ENCODE results near the gene RNPEPL1. TPM values are rescaled to one million over a fixed set of nuclear protein-coding genes. Genes with fewer than 3 reads are reported as not detected.

The RNPEPL1 gene
- total RNA-seq, 1 experiment from 2014 or later, result 88.2 TPM

DNA sequence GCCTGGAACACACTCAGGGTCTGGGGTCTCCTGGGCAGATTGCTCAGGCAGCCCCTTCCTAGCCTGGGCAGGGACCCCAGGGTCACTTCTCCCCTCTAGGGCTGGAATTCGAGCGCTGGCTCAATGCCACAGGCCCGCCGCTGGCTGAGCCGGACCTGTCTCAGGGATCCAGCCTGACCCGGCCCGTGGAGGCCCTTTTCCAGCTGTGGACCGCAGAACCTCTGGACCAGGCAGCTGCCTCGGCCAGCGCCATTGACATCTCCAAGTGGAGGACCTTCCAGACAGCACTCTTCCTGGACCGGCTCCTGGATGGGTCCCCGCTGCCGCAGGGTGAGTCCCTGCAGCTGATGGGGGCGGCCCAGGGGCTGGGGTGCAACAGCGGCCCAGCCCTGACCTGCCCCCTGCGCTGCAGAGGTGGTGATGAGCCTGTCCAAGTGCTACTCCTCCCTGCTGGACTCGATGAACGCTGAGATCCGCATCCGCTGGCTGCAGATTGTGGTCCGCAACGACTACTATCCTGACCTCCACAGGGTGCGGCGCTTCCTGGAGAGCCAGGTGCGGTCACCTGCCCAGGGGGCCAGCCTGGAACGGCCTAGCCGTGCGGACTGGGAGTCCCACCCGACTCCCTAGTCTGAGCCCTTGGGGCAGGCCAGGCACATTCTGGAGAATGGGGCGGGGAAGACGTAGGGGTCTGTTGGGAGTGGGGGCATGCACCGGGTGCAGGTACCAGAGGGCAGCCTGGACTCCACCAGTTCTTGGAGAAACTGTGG, 8.3 kb downstream of the RNPEPL1 start:
- ChIA-PET POLR2A (no interaction called here), CTCF (no interaction called here)
- H3K9me3 ChIP-seq (ENCODE audit: control insufficient read depth, insufficient read depth, low read depth, low read length), result no peaks in the 10 kb centered on the region
- H3K4me1 ChIP-seq (ENCODE audit: control insufficient read depth, insufficient read depth, low read length), result peaks cover 10% of the 10 kb centered on the region
- in situ Hi-C loops (cut with HindIII; ENCODE audit: low pct_unique_long_range_greater_than_20kb, low sequenced_read_pairs), result no loop called here
- no peaks in the 10 kb centered on the region for H3K36me3 ChIP-seq (ENCODE audit: control insufficient read depth, insufficient read depth, low read length)
- TF ChIP-seq, protein P1, sequence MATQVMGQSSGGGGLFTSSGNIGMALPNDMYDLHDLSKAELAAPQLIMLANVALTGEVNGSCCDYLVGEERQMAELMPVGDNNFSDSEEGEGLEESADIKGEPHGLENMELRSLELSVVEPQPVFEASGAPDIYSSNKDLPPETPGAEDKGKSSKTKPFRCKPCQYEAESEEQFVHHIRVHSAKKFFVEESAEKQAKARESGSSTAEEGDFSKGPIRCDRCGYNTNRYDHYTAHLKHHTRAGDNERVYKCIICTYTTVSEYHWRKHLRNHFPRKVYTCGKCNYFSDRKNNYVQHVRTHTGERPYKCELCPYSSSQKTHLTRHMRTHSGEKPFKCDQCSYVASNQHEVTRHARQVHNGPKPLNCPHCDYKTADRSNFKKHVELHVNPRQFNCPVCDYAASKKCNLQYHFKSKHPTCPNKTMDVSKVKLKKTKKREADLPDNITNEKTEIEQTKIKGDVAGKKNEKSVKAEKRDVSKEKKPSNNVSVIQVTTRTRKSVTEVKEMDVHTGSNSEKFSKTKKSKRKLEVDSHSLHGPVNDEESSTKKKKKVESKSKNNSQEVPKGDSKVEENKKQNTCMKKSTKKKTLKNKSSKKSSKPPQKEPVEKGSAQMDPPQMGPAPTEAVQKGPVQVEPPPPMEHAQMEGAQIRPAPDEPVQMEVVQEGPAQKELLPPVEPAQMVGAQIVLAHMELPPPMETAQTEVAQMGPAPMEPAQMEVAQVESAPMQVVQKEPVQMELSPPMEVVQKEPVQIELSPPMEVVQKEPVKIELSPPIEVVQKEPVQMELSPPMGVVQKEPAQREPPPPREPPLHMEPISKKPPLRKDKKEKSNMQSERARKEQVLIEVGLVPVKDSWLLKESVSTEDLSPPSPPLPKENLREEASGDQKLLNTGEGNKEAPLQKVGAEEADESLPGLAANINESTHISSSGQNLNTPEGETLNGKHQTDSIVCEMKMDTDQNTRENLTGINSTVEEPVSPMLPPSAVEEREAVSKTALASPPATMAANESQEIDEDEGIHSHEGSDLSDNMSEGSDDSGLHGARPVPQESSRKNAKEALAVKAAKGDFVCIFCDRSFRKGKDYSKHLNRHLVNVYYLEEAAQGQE (IDR thresholded peaks at IDR 0.05; ENCODE audit: insufficient read depth in 1 of 2, low read depth in 2 of 2, low read length in 1 of 2), result no peak
- TF ChIP-seq SIN3A (IDR thresholded peaks at IDR 0.05; ENCODE audit: borderline replicate concordance, insufficient read depth, low read depth, low read length) (no peak), POLR2AphosphoS5 (IDR thresholded peaks at IDR 0.05; ENCODE audit: low read depth, low read length) (no peak), TCF7L2 (IDR thresholded peaks at IDR 0.05; ENCODE audit: low read depth, low read length) (no peak)
- TF ChIP-seq, protein P2, sequence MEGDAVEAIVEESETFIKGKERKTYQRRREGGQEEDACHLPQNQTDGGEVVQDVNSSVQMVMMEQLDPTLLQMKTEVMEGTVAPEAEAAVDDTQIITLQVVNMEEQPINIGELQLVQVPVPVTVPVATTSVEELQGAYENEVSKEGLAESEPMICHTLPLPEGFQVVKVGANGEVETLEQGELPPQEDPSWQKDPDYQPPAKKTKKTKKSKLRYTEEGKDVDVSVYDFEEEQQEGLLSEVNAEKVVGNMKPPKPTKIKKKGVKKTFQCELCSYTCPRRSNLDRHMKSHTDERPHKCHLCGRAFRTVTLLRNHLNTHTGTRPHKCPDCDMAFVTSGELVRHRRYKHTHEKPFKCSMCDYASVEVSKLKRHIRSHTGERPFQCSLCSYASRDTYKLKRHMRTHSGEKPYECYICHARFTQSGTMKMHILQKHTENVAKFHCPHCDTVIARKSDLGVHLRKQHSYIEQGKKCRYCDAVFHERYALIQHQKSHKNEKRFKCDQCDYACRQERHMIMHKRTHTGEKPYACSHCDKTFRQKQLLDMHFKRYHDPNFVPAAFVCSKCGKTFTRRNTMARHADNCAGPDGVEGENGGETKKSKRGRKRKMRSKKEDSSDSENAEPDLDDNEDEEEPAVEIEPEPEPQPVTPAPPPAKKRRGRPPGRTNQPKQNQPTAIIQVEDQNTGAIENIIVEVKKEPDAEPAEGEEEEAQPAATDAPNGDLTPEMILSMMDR (IDR thresholded peaks at IDR 0.05), result no peak
- H3K27me3 ChIP-seq (ENCODE audit: control insufficient read depth, insufficient read depth, low read length), result no peaks in the 10 kb centered on the region
- no peak overlapping the region for H3K4me3 ChIP-seq (ENCODE audit: low read depth in 2 of 2, low read length in 2 of 2)
- BruUV-seq (replicated peaks), result no TSS peak
- no peak overlapping the region for H3K27ac ChIP-seq (ENCODE audit: low read length)
- DNase-seq (ENCODE audit: low read depth, low spot score) (no peak), ATAC-seq (no peak)
- intact Hi-C loops (cut with micrococcal nuclease; ENCODE audit: unreplicated experiment), result no loop called here

DNA sequence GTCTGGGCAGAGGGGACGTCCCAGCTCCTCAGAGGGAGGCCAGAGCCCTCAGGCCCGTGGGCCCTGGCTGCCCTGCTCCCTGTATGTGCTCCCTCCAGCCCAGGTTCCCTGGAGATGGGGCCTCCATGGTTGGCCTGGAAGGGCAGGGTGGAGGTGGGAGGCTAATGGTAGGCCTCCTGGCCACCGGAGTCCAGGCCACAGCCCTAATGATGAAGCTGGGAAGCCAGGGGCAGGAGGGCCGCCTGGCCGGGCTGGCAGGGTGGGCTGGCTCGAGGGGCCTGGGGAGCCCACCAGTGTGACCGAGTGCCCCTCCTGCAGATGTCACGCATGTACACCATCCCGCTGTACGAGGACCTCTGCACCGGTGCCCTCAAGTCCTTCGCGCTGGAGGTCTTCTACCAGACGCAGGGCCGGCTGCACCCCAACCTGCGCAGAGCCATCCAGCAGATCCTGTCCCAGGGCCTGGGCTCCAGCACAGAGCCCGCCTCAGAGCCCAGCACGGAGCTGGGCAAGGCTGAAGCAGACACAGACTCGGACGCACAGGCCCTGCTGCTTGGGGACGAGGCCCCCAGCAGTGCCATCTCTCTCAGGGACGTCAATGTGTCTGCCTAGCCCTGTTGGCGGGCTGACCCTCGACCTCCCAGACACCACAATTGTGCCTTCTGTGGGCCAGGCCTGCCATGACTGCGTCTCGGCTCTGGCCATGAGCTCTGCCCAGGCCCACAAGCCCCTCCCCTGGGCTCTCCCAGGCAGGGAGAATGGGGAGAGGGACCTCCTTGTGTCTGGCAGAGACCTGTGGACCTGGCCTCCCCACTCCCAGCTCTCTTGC, 9.2 kb downstream of the RNPEPL1 start:
- DNase-seq (ENCODE audit: low read depth, low spot score), result no peak
- TF ChIP-seq, protein P1 (IDR thresholded peaks at IDR 0.05; ENCODE audit: insufficient read depth in 1 of 2, low read depth in 2 of 2, low read length in 1 of 2), result no peak
- no peak for TF ChIP-seq POLR2AphosphoS5 (IDR thresholded peaks at IDR 0.05; ENCODE audit: low read depth, low read length)
- TF ChIP-seq, protein P2 (IDR thresholded peaks at IDR 0.05), result no peak
- no peak for TF ChIP-seq SIN3A (IDR thresholded peaks at IDR 0.05; ENCODE audit: borderline replicate concordance, insufficient read depth, low read depth, low read length)
- TF ChIP-seq TCF7L2 (IDR thresholded peaks at IDR 0.05; ENCODE audit: low read depth, low read length), result no peak
- BruUV-seq (replicated peaks), result no TSS peak
- ChIA-PET POLR2A (no interaction called here), CTCF (no interaction called here)
- no peaks in the 10 kb centered on the region for H3K36me3 ChIP-seq (ENCODE audit: control insufficient read depth, insufficient read depth, low read length)
- ATAC-seq, result peak; percentile 4; the same call in 1 of the 2 replicates
- H3K4me1 ChIP-seq (ENCODE audit: control insufficient read depth, insufficient read depth, low read length), result peaks cover 10% of the 10 kb centered on the region
- H3K4me3 ChIP-seq (ENCODE audit: low read depth in 2 of 2, low read length in 2 of 2), result no peak overlapping the region
- in situ Hi-C loops (cut with HindIII; ENCODE audit: low pct_unique_long_range_greater_than_20kb, low sequenced_read_pairs) (no loop called here), intact Hi-C loops (cut with micrococcal nuclease; ENCODE audit: unreplicated experiment) (no loop called here)
- H3K9me3 ChIP-seq (ENCODE audit: control insufficient read depth, insufficient read depth, low read depth, low read length), result no peaks in the 10 kb centered on the region; the same call in 1 of the 2 replicates
- H3K27ac ChIP-seq (ENCODE audit: low read length), result no peak overlapping the region
- no peaks in the 10 kb centered on the region for H3K27me3 ChIP-seq (ENCODE audit: control insufficient read depth, insufficient read depth, low read length)
